Kidney (tissue), 14 donors: Measurements from ENCODE around the gene PSMB4. TPM values are rescaled to one million over a fixed set of nuclear protein-coding genes. Genes with fewer than 3 reads are reported as not detected.

Experiments used
- DNase-seq, 5 donors: peaks; one replicate each; pipeline ENCODE4 v3.0.0-alpha.2; 2013 to 2020
- FAIRE-seq: peaks from 2 replicates; lab custom pipeline; 2012; peaks lifted over from hg19 to GRCh38; lab: Jason Lieb, UNC
- H3K27ac ChIP-seq, 2 donors: one replicate each; pipeline ENCODE4 v1.7.0; 2013; ENCODE audit warnings: low read depth in 2 of 2, low read length in 2 of 2, inconsistent platforms in 1 of 2
- H3K27me3 ChIP-seq: one replicate; pipeline ENCODE4 v1.7.1; 2013; ENCODE audit warnings: low read length, inconsistent platforms; ENCODE audit not compliant: control insufficient read depth, insufficient read depth
- H3K36me3 ChIP-seq, 3 donors: one replicate each; pipeline versions ENCODE4 v1.7.0 to v1.7.1; 2013; ENCODE audit warnings: low read length in 3 of 3, control low read depth in 1 of 3, inconsistent platforms in 1 of 3; ENCODE audit not compliant: insufficient read depth in 3 of 3, control insufficient read depth in 2 of 3
- H3K4me1 ChIP-seq, 3 donors: one replicate each; pipeline versions ENCODE4 v1.7.0 to v1.7.1; 2013; ENCODE audit warnings: low read length in 3 of 3, inconsistent platforms in 1 of 3, low read depth in 1 of 3; ENCODE audit not compliant: control insufficient read depth in 2 of 3, insufficient read depth in 2 of 3
- H3K4me3 ChIP-seq, 3 donors: one replicate each; pipeline versions ENCODE4 v1.7.0 to v1.8.1; 2013; ENCODE audit warnings: low read length in 3 of 3, control low read depth in 1 of 3, inconsistent platforms in 1 of 3
- H3K9ac ChIP-seq, 3 donors: one replicate each; pipeline versions ENCODE4 v1.7.0 to v1.7.1; 2013; ENCODE audit warnings: low read length in 3 of 3, control low read depth in 1 of 3, inconsistent platforms in 1 of 3
- H3K9me3 ChIP-seq, 3 donors: one replicate each; pipeline versions ENCODE4 v1.7.0 to v1.7.1; 2013; ENCODE audit warnings: low read length in 3 of 3, control low read depth in 1 of 3, inconsistent platforms in 1 of 3; ENCODE audit not compliant: control insufficient read depth in 2 of 3, insufficient read depth in 1 of 3
- CTCF ChIP-seq: IDR thresholded peaks from 3 replicates; pipeline ENCODE4 v1.5.1; 2012; ENCODE audit warnings: mild to moderate bottlenecking, moderate library complexity, borderline replicate concordance; ENCODE audit not compliant: insufficient read depth; ENCODE audit errors: extremely low read depth
- intact Hi-C: fragments of 100-400 bp; cut with DNase I; formaldehyde crosslinking; loops from one replicate; pipeline ENCODE4 v1.11.1; 2022
- polyA plus RNA-seq: library from polyadenylated mRNA; stranded (reverse); fragments of 350-450 nt; fragmentation: Illumina TruSeq; extraction: RNeasy Lipid Tissue Mini Kit (QIAGEN cat#74804); gene quantifications from one replicate; pipeline ENCODE4 v1.2.3, GENCODE V29; 2014; ENCODE audit warnings: low read depth, low replicate concordance; ENCODE audit not compliant: insufficient read depth
- total RNA-seq: library from RNA; stranded (reverse); fragmentation: NEBNext Ultra II Directional; extraction: Animal tissue kit (Norgen Biotek cat#: 25700); gene quantifications from one replicate; pipeline ENCODE4 v1.2.1, GENCODE V29; 2021
- donor health status: control.
- donor health status: control.
- donor health status: control.
- donor health status: control.
- donor health status: control.
- donor health status: DM: yes; HTN: yes; CAD: no.
- donor health status: Normal renal cell carcinoma (clear cell type).

The PSMB4 gene
- total and polyA plus RNA-seq, 2 donors from 2014 or later = 212 to 436 TPM

- H3K4me3 ChIP-seq = no peak overlapping the region
- no peak overlapping the region for H3K9ac ChIP-seq
- TF ChIP-seq CTCF = no peak
- H3K36me3 ChIP-seq = peaks cover 0 to 8% (median 0%) of the 10 kb centered on the region in 3 donors
- DNase-seq (no peak), FAIRE-seq (no peak)
- no peak overlapping the region for H3K27ac ChIP-seq
- no peaks in the 10 kb centered on the region for H3K9me3 ChIP-seq
- H3K4me1 ChIP-seq = peaks cover 0 to 4% (median 0%) of the 10 kb centered on the region in 3 donors
- intact Hi-C loops = no loop called here
- H3K27me3 ChIP-seq = no peaks in the 10 kb centered on the region
Observed at GRCh38 chr1:151444783-151445177, 45.4 kb downstream of the PSMB4 start.

- Histone ChIP-seq H3K4me1 (no peaks in the 10 kb centered on the region), H3K4me3 (no peak overlapping the region), H3K27ac (no peak overlapping the region), H3K9ac (no peak overlapping the region), H3K27me3 (no peaks in the 10 kb centered on the region), H3K9me3 (no peaks in the 10 kb centered on the region), H3K36me3 (no peaks in the 10 kb centered on the region)
- intact Hi-C loops = no loop called here
- DNase-seq = no peak
- no peak for TF ChIP-seq CTCF
- FAIRE-seq = no peak
Observed at GRCh38 chr1:151447696-151448095, 48.3 kb downstream of the PSMB4 start.

Other genes with a start within 250 kb of the PSMB4 start
- 6.3 TPM for gene TNFAIP8L2, start 242.9 kb upstream of the PSMB4 start, total RNA-seq
- 1.8 TPM for gene TNFAIP8L2, start 242.9 kb upstream of the PSMB4 start, polyA plus RNA-seq
- gene LYSMD1, start 233.7 kb upstream of the PSMB4 start, total RNA-seq = 7.9 TPM
- gene LYSMD1, start 233.7 kb upstream of the PSMB4 start, polyA plus RNA-seq = 9.1 TPM
- gene SCNM1, start 233.4 kb upstream of the PSMB4 start, total RNA-seq = 33.4 TPM
- 57.7 TPM for gene SCNM1, start 233.4 kb upstream of the PSMB4 start, polyA plus RNA-seq
- gene TMOD4, start 223.6 kb upstream of the PSMB4 start, total RNA-seq = 0.66 TPM
- gene TMOD4, start 223.6 kb upstream of the PSMB4 start, polyA plus RNA-seq = 0.65 TPM
- gene VPS72, start 209.4 kb upstream of the PSMB4 start, total RNA-seq = 52.6 TPM
- gene VPS72, start 209.4 kb upstream of the PSMB4 start, polyA plus RNA-seq = 38.2 TPM
- 49.0 TPM for gene PIP5K1A, start 201.0 kb upstream of the PSMB4 start, total RNA-seq
- 15.5 TPM for gene PIP5K1A, start 201.0 kb upstream of the PSMB4 start, polyA plus RNA-seq
- gene PSMD4, start 144.8 kb upstream of the PSMB4 start, total RNA-seq = 123 TPM
- 178 TPM for gene PSMD4, start 144.8 kb upstream of the PSMB4 start, polyA plus RNA-seq
- 30.3 TPM for gene ZNF687, start 117.3 kb upstream of the PSMB4 start, total RNA-seq
- gene ZNF687, start 117.3 kb upstream of the PSMB4 start, polyA plus RNA-seq = 8.5 TPM
- 60.9 TPM for gene PI4KB, start 72.2 kb upstream of the PSMB4 start, total RNA-seq
- gene PI4KB, start 72.2 kb upstream of the PSMB4 start, polyA plus RNA-seq = 43.5 TPM
- gene RFX5, start 52.3 kb upstream of the PSMB4 start, total RNA-seq = 46.6 TPM
- gene RFX5, start 52.3 kb upstream of the PSMB4 start, polyA plus RNA-seq = 17.9 TPM
- gene SELENBP1, start 26.9 kb upstream of the PSMB4 start, total RNA-seq = 50.0 TPM
- 161 TPM for gene SELENBP1, start 26.9 kb upstream of the PSMB4 start, polyA plus RNA-seq
- 96.6 TPM for gene POGZ, start 59.9 kb downstream of the PSMB4 start, total RNA-seq
- 16.4 TPM for gene POGZ, start 59.9 kb downstream of the PSMB4 start, polyA plus RNA-seq
- gene CGN, start 111.8 kb downstream of the PSMB4 start, total RNA-seq = 41.6 TPM
- gene CGN, start 111.8 kb downstream of the PSMB4 start, polyA plus RNA-seq = 24.0 TPM
- gene TUFT1, start 140.7 kb downstream of the PSMB4 start, total RNA-seq = 12.9 TPM
- 8.9 TPM for gene TUFT1, start 140.7 kb downstream of the PSMB4 start, polyA plus RNA-seq
- gene SNX27, start 212.5 kb downstream of the PSMB4 start, total RNA-seq = 46.3 TPM
- gene SNX27, start 212.5 kb downstream of the PSMB4 start, polyA plus RNA-seq = 13.5 TPM